HepG2 (cell line): Measurements from ENCODE around the gene FSTL1. TPM values are rescaled to one million over a fixed set of nuclear protein-coding genes. Genes with fewer than 3 reads are reported as not detected.

Experiments
- ARNT2 ChIP-seq: sonication (generic); formaldehyde crosslinking; IDR thresholded peaks from 2 replicates; pipeline ENCODE4 v1.8.0; 2022; ENCODE audit warnings: mild to moderate bottlenecking, low read depth, missing genetic modification reagents, moderate library complexity
- DNMT1 ChIP-seq: sonication (generic); formaldehyde crosslinking; IDR thresholded peaks from 2 replicates; pipeline ENCODE4 v1.5.1; 2020; ENCODE audit warnings: mild to moderate bottlenecking, missing genetic modification reagents
- MNT ChIP-seq: fragments of 450-650 bp; IDR thresholded peaks from 2 replicates; pipeline ENCODE4 v1.6.1; 2016
- MXD1 ChIP-seq: sonication (generic); formaldehyde crosslinking; IDR thresholded peaks from 2 replicates; pipeline ENCODE4 v1.4.0; 2020; ENCODE audit warnings: mild to moderate bottlenecking, missing genetic modification reagents
- RARG ChIP-seq: sonication (generic); formaldehyde crosslinking; IDR thresholded peaks from 2 replicates; pipeline ENCODE4 v1.4.0; 2020; ENCODE audit warnings: low read depth, mild to moderate bottlenecking, missing genetic modification reagents
- RBAK ChIP-seq: sonication (generic); formaldehyde crosslinking; IDR thresholded peaks from 2 replicates; pipeline ENCODE4 v1.5.1; 2020; ENCODE audit warnings: mild to moderate bottlenecking, missing genetic modification reagents
- U2AF1 ChIP-seq: fragments of 200-400 bp; formaldehyde crosslinking; optimal IDR thresholded peaks from 2 replicates; pipeline ENCODE3; 2017; ENCODE audit warnings: mild to moderate bottlenecking, low read depth, low read length
- U2AF2 ChIP-seq: fragments of 200-400 bp; formaldehyde crosslinking; IDR thresholded peaks from 2 replicates; pipeline ENCODE4 v1.6.1; 2017; ENCODE audit warnings: low read depth, mild to moderate bottlenecking, low read length
- ZBTB7B ChIP-seq: sonication (generic); formaldehyde crosslinking; IDR thresholded peaks from 2 replicates; pipeline ENCODE4 v1.4.0; 2020; ENCODE audit warnings: missing genetic modification reagents
- ZNF276 ChIP-seq: sonication (generic); formaldehyde crosslinking; IDR thresholded peaks from 2 replicates; pipeline ENCODE4 v1.4.0; 2020; ENCODE audit warnings: mild to moderate bottlenecking, low read depth, missing genetic modification reagents
- ZNF292 ChIP-seq: sonication (generic); formaldehyde crosslinking; IDR thresholded peaks from 2 replicates; pipeline ENCODE4 v1.8.1; 2022; ENCODE audit warnings: mild to moderate bottlenecking, low read depth, missing genetic modification reagents, borderline replicate concordance
- ZNF598 ChIP-seq: sonication (generic); formaldehyde crosslinking; IDR thresholded peaks from 2 replicates; pipeline ENCODE4 v1.5.1; 2020; ENCODE audit warnings: mild to moderate bottlenecking, missing genetic modification reagents, borderline replicate concordance
- ZNF674 ChIP-seq: sonication (generic); formaldehyde crosslinking; IDR thresholded peaks from 2 replicates; pipeline ENCODE4 v1.5.0; 2020; ENCODE audit warnings: low read depth, mild to moderate bottlenecking, missing genetic modification reagents
- ZZZ3 ChIP-seq: sonication (generic); formaldehyde crosslinking; IDR thresholded peaks from 2 replicates; pipeline ENCODE4 v1.4.0; 2020; ENCODE audit warnings: missing genetic modification reagents, mild to moderate bottlenecking, borderline replicate concordance
- polyA plus RNA-seq, 8 experiments: library from polyadenylated mRNA; depleted of rRNA in 3 of 8; stranded (reverse) in 7 of 8; unstranded in 1 of 8; fragments of >200 nt; fragmentation: Illumina TruSeq in 4 of 8; extraction: Trizol in 4 of 8; gene quantifications; 2 replicates each; pipeline versions ENCODE4 v1.2.1 to v1.2.3, GENCODE V29; 2011 to 2016; ENCODE audit warnings: low read depth in 4 of 8, missing spikeins in 1 of 8, mixed read lengths in 1 of 8; ENCODE audit not compliant: insufficient read depth in 1 of 8
- total RNA-seq, 5 experiments: library from RNA; depleted of rRNA; stranded (reverse); fragments of >200 nt; fragmentation: Illumina TruSeq; extraction: Trizol; gene quantifications; 2 replicates each; pipeline ENCODE4 v1.2.3, GENCODE V29; 2016; ENCODE audit warnings: low read depth in 1 of 5
- TF ChIP-seq, protein P1 (sequence below): sonication (generic); formaldehyde crosslinking; IDR thresholded peaks from 2 replicates; pipeline ENCODE4 v1.4.0; 2020; ENCODE audit warnings: mild to moderate bottlenecking, missing genetic modification reagents
- TF ChIP-seq, protein P2 (sequence below): IDR thresholded peaks from 2 replicates; pipeline ENCODE4 v1.6.1; 2016
- TF ChIP-seq, protein P3 (sequence below): sonication (generic); formaldehyde crosslinking; IDR thresholded peaks from 2 replicates; pipeline ENCODE4 v1.4.0; 2020; ENCODE audit warnings: missing genetic modification reagents
- TF ChIP-seq, protein P4 (sequence below): sonication (generic); formaldehyde crosslinking; conservative IDR thresholded peaks from 2 replicates; pipeline ENCODE4 v1.8.0; 2022; ENCODE audit warnings: mild to moderate bottlenecking, moderate library complexity, missing genetic modification reagents

FSTL1 gene
- total and polyA plus RNA-seq, 2 of the 13 experiments (the other 11 are each of a cell fraction or from before 2014, with no cell fraction given): 0.07 to 0.29 TPM

DNA sequence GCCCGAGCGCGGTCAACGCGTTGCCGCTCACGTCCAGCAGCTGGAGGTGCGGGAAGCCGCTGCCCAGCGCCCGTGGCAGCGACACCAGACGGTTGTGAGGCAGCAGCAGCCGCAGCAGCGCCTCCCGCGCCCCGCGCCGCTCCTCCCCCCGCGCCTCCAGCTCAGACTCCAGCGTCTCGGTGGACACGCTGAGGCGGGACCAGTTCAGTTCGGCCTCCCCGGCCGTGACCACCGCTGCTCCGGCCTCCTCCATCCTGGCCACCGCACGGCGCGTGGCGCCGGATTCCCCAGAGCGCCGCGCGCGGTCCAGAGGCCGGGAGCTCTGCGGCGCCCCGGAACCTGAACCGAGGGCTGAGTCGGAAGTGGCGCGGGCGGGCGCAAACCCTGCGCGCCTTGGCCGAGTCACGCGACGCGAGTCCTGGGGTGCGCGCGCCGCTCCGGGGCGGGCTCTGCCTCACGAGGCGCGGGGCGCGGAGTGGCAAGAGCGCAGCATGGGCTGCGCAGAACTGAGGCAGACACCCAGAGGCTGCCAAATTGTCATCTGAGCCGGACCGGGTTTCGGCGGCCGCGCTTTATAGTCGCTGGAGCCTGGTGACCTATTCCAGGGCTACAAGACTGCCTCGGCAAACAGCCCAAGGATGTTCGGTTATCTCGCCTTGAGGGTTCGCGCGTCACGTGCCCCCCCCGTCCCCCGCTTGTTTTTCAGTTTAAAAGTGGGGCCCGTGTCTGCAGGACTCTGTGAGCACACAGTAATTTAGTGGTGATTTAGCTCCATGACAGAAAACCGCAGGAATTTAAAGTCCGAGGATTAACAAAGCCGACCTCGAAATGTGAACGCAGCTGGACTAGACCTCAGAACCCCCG is 101.6 kb downstream of the FSTL1 start, which contains the start of gene LRRC58 (continued):
- TF ChIP-seq, protein P1, sequence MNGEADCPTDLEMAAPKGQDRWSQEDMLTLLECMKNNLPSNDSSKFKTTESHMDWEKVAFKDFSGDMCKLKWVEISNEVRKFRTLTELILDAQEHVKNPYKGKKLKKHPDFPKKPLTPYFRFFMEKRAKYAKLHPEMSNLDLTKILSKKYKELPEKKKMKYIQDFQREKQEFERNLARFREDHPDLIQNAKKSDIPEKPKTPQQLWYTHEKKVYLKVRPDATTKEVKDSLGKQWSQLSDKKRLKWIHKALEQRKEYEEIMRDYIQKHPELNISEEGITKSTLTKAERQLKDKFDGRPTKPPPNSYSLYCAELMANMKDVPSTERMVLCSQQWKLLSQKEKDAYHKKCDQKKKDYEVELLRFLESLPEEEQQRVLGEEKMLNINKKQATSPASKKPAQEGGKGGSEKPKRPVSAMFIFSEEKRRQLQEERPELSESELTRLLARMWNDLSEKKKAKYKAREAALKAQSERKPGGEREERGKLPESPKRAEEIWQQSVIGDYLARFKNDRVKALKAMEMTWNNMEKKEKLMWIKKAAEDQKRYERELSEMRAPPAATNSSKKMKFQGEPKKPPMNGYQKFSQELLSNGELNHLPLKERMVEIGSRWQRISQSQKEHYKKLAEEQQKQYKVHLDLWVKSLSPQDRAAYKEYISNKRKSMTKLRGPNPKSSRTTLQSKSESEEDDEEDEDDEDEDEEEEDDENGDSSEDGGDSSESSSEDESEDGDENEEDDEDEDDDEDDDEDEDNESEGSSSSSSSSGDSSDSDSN (CRISPR knock-in tag): peak; percentile 99
- TF ChIP-seq, protein P2, sequence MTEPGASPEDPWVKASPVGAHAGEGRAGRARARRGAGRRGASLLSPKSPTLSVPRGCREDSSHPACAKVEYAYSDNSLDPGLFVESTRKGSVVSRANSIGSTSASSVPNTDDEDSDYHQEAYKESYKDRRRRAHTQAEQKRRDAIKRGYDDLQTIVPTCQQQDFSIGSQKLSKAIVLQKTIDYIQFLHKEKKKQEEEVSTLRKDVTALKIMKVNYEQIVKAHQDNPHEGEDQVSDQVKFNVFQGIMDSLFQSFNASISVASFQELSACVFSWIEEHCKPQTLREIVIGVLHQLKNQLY (CRISPR knock-in tag): 0 out of 2 replicates have a peak, but pooled peaks have one; percentile 36
- TF ChIP-seq ZNF292 (CRISPR knock-in tag): no peak; the same call in 1 of the 2 replicates
- no peak for TF ChIP-seq MNT
- TF ChIP-seq U2AF1: peak; percentile 35
- peak; percentile 19; the same call in 1 of the 2 replicates for TF ChIP-seq ZNF276 (CRISPR knock-in tag)
- TF ChIP-seq RARG (CRISPR knock-in tag): peak; percentile 65; the same call in 1 of the 2 replicates
- TF ChIP-seq, protein P3, sequence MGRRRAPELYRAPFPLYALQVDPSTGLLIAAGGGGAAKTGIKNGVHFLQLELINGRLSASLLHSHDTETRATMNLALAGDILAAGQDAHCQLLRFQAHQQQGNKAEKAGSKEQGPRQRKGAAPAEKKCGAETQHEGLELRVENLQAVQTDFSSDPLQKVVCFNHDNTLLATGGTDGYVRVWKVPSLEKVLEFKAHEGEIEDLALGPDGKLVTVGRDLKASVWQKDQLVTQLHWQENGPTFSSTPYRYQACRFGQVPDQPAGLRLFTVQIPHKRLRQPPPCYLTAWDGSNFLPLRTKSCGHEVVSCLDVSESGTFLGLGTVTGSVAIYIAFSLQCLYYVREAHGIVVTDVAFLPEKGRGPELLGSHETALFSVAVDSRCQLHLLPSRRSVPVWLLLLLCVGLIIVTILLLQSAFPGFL (CRISPR knock-in tag): no peak
- TF ChIP-seq ZZZ3 (CRISPR knock-in tag): peak; percentile 69; the same call in 1 of the 2 replicates
- TF ChIP-seq ARNT2: peak; percentile 91
- TF ChIP-seq MXD1 (CRISPR knock-in tag): peak; percentile 84
- TF ChIP-seq, protein P4, sequence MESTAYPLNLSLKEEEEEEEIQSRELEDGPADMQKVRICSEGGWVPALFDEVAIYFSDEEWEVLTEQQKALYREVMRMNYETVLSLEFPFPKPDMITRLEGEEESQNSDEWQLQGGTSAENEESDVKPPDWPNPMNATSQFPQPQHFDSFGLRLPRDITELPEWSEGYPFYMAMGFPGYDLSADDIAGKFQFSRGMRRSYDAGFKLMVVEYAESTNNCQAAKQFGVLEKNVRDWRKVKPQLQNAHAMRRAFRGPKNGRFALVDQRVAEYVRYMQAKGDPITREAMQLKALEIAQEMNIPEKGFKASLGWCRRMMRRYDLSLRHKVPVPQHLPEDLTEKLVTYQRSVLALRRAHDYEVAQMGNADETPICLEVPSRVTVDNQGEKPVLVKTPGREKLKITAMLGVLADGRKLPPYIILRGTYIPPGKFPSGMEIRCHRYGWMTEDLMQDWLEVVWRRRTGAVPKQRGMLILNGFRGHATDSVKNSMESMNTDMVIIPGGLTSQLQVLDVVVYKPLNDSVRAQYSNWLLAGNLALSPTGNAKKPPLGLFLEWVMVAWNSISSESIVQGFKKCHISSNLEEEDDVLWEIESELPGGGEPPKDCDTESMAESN: peak; percentile 86
- TF ChIP-seq RBAK (CRISPR knock-in tag): no peak
- no peak for TF ChIP-seq ZBTB7B (CRISPR knock-in tag)
- TF ChIP-seq ZNF674: no peak
- no peak for TF ChIP-seq U2AF2
- TF ChIP-seq DNMT1: no peak
- TF ChIP-seq ZNF598: no peak
